Stomach (tissue), 9 donors: Measurements from ENCODE around the gene OGT. TPM values are rescaled to one million over a fixed set of nuclear protein-coding genes. Genes with fewer than 3 reads are reported as not detected.

Experiments used
- DNase-seq, 2 donors: peaks; one replicate each; pipeline versions ENCODE4 v3.0.0 to v3.0.0-alpha.2; 2013 to 2019
- H3K27ac ChIP-seq, 5 donors: fragments of 200-600 bp in 4 of 5; sonication (generic) in 4 of 5; one replicate each; pipeline ENCODE4 v1.5.1; 2013 to 2019; ENCODE audit warnings: mild to moderate bottlenecking in 1 of 5, moderate library complexity in 1 of 5
- H3K27me3 ChIP-seq, 3 donors: fragments of 200-600 bp; sonication (generic); one replicate each; pipeline ENCODE4 v1.5.1; 2017 to 2019; ENCODE audit warnings: mixed run types in 1 of 3
- H3K36me3 ChIP-seq, 4 donors: fragments of 200-600 bp; sonication (generic); 1 replicate in 3 of 4; 2 replicates in 1 of 4; pipeline ENCODE4 v1.5.1; 2016 to 2019
- H3K4me1 ChIP-seq, 4 donors: fragments of 200-600 bp; sonication (generic); one replicate each; pipeline ENCODE4 v1.5.1; 2016 to 2019
- H3K4me3 ChIP-seq, 4 donors: fragments of 200-600 bp; sonication (generic) in 3 of 4; one replicate each; pipeline ENCODE4 v1.5.1; 2016 to 2019; ENCODE audit warnings: mild to moderate bottlenecking in 1 of 4
- H3K9me3 ChIP-seq, 4 donors: fragments of 200-600 bp; sonication (generic); one replicate each; pipeline ENCODE4 v1.5.1; 2016 to 2019
- CTCF ChIP-seq, 7 experiments: fragments of 450-650 bp in 4 of 7; fragments of 200-600 bp in 3 of 7; sonication (generic) in 3 of 7; IDR thresholded peaks; one replicate each; pipeline ENCODE4 v1.5.1; 2016 to 2019; ENCODE audit warnings: antibody characterized with exemption in 7 of 7, control low read depth in 2 of 7, mild to moderate bottlenecking in 1 of 7
- EP300 ChIP-seq: sonication (generic); formaldehyde crosslinking; IDR thresholded peaks from one replicate; pipeline ENCODE4 v1.6.1; 2017; ENCODE audit warnings: antibody characterized with exemption
- POLR2A ChIP-seq, 4 donors: fragments of 450-650 bp; IDR thresholded peaks; one replicate each; pipeline ENCODE4 v1.6.1; 2016; ENCODE audit warnings: antibody characterized with exemption in 4 of 4, control low read depth in 2 of 4, mild to moderate bottlenecking in 1 of 4, moderate library complexity in 1 of 4
- POLR2AphosphoS5 ChIP-seq, 3 donors: sonication (generic); formaldehyde crosslinking; IDR thresholded peaks; one replicate each; pipeline ENCODE4 v1.6.1; 2016; ENCODE audit warnings: antibody characterized with exemption in 3 of 3
- WGBS, 5 donors: extraction: QIAGEN DNeasy Blood & Tissue Kit in 3 of 5; methylation state at CpG; one replicate each; pipeline versions ENCODE4 v1.1.5 to v1.1.7; 2013 to 2018; 5-methylcytosine and 5-hydroxymethylcytosine counted together
- intact Hi-C: fragments of 100-400 bp; cut with DNase I; formaldehyde crosslinking; loops from one replicate; pipeline ENCODE4 v1.15.1; 2023; ENCODE audit warnings: low total_unique reads
- polyA plus RNA-seq, 3 donors: library from polyadenylated mRNA; stranded (reverse); fragments of 200-250 nt; gene quantifications; one replicate each; pipeline ENCODE4 v1.2.3, GENCODE V29; 2013
- total RNA-seq, 5 donors: library from RNA; depleted of rRNA; stranded (reverse); fragments of >200 nt; gene quantifications; one replicate each; pipeline versions ENCODE4 v1.1.0 to v1.2.3, GENCODE V29; 2014 to 2016
- donor health status: healthy with polysubstance abuse.
- donor health status: Bipolar disorder and iron deficiency.
- donor health status: healthy.

The OGT gene
- total and polyA plus RNA-seq, 8 donors, result 9.6 to 303 (median 85.9) TPM

- peak; percentile 34 to 71 for DNase-seq
- Histone ChIP-seq H3K36me3 (peaks cover 0 to 7% (median 3%) of the 10 kb centered on the region in 4 donors), H3K27me3 (no peaks in the 10 kb centered on the region), H3K27ac (peak overlapping the region; percentile 57 to 93 (median 90)), H3K9me3 (peaks cover 0 to 20% (median 6%) of the 10 kb centered on the region in 4 donors), H3K4me1 (peaks cover 0 to 39% (median 10%) of the 10 kb centered on the region in 4 donors), H3K4me3 (peak overlapping the region; percentile 51 to 72 (median 68))
- WGBS, 5 donors, result 0 to 30% (median 4%) methylated on average over 31 of the region's 31 CpGs
- TF ChIP-seq POLR2A (IDR thresholded peaks at IDR 0.05), result no peak
- TF ChIP-seq POLR2AphosphoS5 (IDR thresholded peaks at IDR 0.05), result peak in 1 of 3 donors; percentile 10
- intact Hi-C loops, result no loop called here
These were observed 1.1 kb downstream of the OGT start for GRCh38 chrX:71533851-71534561.

GRCh38 chrX:71534773-71535544 lies 2.1 kb downstream of the OGT start:
- peaks cover 0 to 20% (median 6%) of the 10 kb centered on the region in 4 donors for H3K9me3 ChIP-seq
- peak in 1 of 2 donors; percentile 11 for DNase-seq
- peaks cover 0 to 7% (median 3%) of the 10 kb centered on the region in 4 donors for H3K36me3 ChIP-seq
- 0 to 24% (median 5%) methylated on average over 9 of the region's 9 CpGs for WGBS, 5 donors
- intact Hi-C loops, result no loop called here
- peaks cover 0 to 4% (median 0%) of the 10 kb centered on the region in 3 donors for H3K27me3 ChIP-seq
- peak overlapping the region; percentile 51 to 72 (median 68) for H3K4me3 ChIP-seq
- TF ChIP-seq CTCF (IDR thresholded peaks at IDR 0.05), result no peak
- peak overlapping the region in 4 of 5 donors; percentile 87 to 93 (median 90) for H3K27ac ChIP-seq
- H3K4me1 ChIP-seq, result peaks cover 0 to 47% (median 18%) of the 10 kb centered on the region in 4 donors

- peaks cover 0 to 7% (median 3%) of the 10 kb centered on the region in 4 donors for H3K36me3 ChIP-seq
- peak overlapping the region; percentile 5 to 72 (median 68) for H3K4me3 ChIP-seq
- H3K27me3 ChIP-seq, result peaks cover 0 to 4% (median 0%) of the 10 kb centered on the region in 3 donors
- WGBS, 5 donors, result 6 to 51% (median 11%) methylated on average over 5 of the region's 5 CpGs
- peak overlapping the region in 2 of 5 donors; percentile 17 to 52 for H3K27ac ChIP-seq
- peaks cover 0 to 61% (median 31%) of the 10 kb centered on the region in 4 donors for H3K4me1 ChIP-seq
- H3K9me3 ChIP-seq, result peaks cover 0 to 20% (median 6%) of the 10 kb centered on the region in 4 donors
- intact Hi-C loops, result no loop called here
- DNase-seq, result peak in 1 of 2 donors; percentile 8
- TF ChIP-seq POLR2A (IDR thresholded peaks at IDR 0.05), result no peak
- TF ChIP-seq POLR2AphosphoS5 (IDR thresholded peaks at IDR 0.05), result no peak
- TF ChIP-seq CTCF (IDR thresholded peaks at IDR 0.05), result no peak
- TF ChIP-seq EP300, result no peak
These were observed 3.4 kb downstream of the OGT start for GRCh38 chrX:71536285-71536684.

- no peak for TF ChIP-seq CTCF (IDR thresholded peaks at IDR 0.05)
- no peak for TF ChIP-seq POLR2A (IDR thresholded peaks at IDR 0.05)
- no peak for TF ChIP-seq EP300
- no peak for TF ChIP-seq POLR2AphosphoS5 (IDR thresholded peaks at IDR 0.05)
- Histone ChIP-seq H3K27ac (no peak overlapping the region), H3K36me3 (peaks cover 0 to 7% (median 3%) of the 10 kb centered on the region in 4 donors), H3K9me3 (peaks cover 0 to 15% (median 5%) of the 10 kb centered on the region in 4 donors), H3K27me3 (peaks cover 0 to 4% (median 0%) of the 10 kb centered on the region in 3 donors), H3K4me3 (peak overlapping the region in 2 of 4 donors; percentile 13 to 16), H3K4me1 (peaks cover 0 to 75% (median 38%) of the 10 kb centered on the region in 4 donors)
- intact Hi-C loops, result no loop called here
- DNase-seq, result no peak
- WGBS, 5 donors, result 61 to 78% (median 68%) methylated on average over 9 of the region's 9 CpGs
These were observed 4.8 kb downstream of the OGT start for GRCh38 chrX:71537743-71538142.
